A673 (cell line): ENCODE measurements around the gene NSFL1C. TPM values are rescaled to one million over a fixed set of nuclear protein-coding genes. Genes with fewer than 3 reads are reported as not detected.
A peak's percentile ranks its signal among the peaks of the same experiment; 100 is the strongest.

ENCODE experiments used
- BruUV-seq: library from RNA; stranded (reverse); fragments of 400-500 nt; replicated peaks from 2 replicates; lab custom pipeline; 2021; lab: Mats Ljungman, UMichigan
- CTCF ChIA-PET: fragments of 300-600 bp; sonication (Branson Sonifier 250); formaldehyde crosslinking; loops from one replicate; lab custom pipeline; 2022; ENCODE audit warnings: antibody characterized with exemption; lab: Charles Lee
- POLR2A ChIA-PET: fragments of 300-600 bp; sonication (Branson Sonifier 250); formaldehyde crosslinking; loops from one replicate; lab custom pipeline; 2022; ENCODE audit warnings: antibody characterized with exemption; ENCODE audit not compliant: low non-redundant PET; lab: Charles Lee
- DNase-seq: peaks from one replicate; pipeline ENCODE4 v3.0.0-alpha.2; 2015; ENCODE audit warnings: low spot score
- H3K27ac ChIP-seq: fragments of 200-600 bp; sonication (generic); 2 replicates; pipeline ENCODE4 v1.5.1; 2016; ENCODE audit warnings: mixed run types, low read depth, mild to moderate bottlenecking, mixed read lengths, antibody characterized with exemption, low read length; ENCODE audit not compliant: poor library complexity, severe bottlenecking
- H3K27me3 ChIP-seq: fragments of 200-600 bp; sonication (generic); replicated peaks from 2 replicates; pipeline ENCODE4 v1.6.1; 2017; ENCODE audit warnings: mixed run types, low read depth, mild to moderate bottlenecking, mixed read lengths, antibody characterized with exemption, low read length; ENCODE audit not compliant: insufficient read depth, poor library complexity
- H3K36me3 ChIP-seq: fragments of 200-600 bp; sonication (generic); 2 replicates; pipeline ENCODE4 v1.6.1; 2016; ENCODE audit warnings: mixed run types, mild to moderate bottlenecking, mixed read lengths, antibody characterized with exemption, low read length; ENCODE audit not compliant: insufficient read depth, poor library complexity, severe bottlenecking
- H3K4me1 ChIP-seq: fragments of 200-600 bp; sonication (generic); 2 replicates; pipeline ENCODE4 v1.6.1; 2017; ENCODE audit warnings: mixed run types, mild to moderate bottlenecking, mixed read lengths, antibody characterized with exemption, low read length; ENCODE audit not compliant: insufficient read depth, poor library complexity, severe bottlenecking
- H3K4me3 ChIP-seq: fragments of 200-600 bp; sonication (generic); 2 replicates; pipeline ENCODE4 v1.5.1; 2016; ENCODE audit warnings: low read depth, mixed run types, mild to moderate bottlenecking, mixed read lengths, low read length; ENCODE audit not compliant: poor library complexity, severe bottlenecking
- H3K9me3 ChIP-seq: fragments of 200-600 bp; sonication (generic); 2 replicates; pipeline ENCODE4 v1.6.1; 2016; ENCODE audit warnings: mixed run types, low read depth, mild to moderate bottlenecking, mixed read lengths, antibody characterized with exemption, low read length; ENCODE audit not compliant: poor library complexity, severe bottlenecking
- CTCF ChIP-seq: fragments of 300-800, 200-600 bp; sonication (generic); conservative IDR thresholded peaks from 2 replicates; pipeline ENCODE4 v1.5.1; 2017; ENCODE audit warnings: low read depth, mild to moderate bottlenecking, antibody characterized with exemption, low read length, moderate library complexity, mixed read lengths
- EZH2 ChIP-seq: fragments of 200-600 bp; sonication (generic); IDR thresholded peaks from 2 replicates; pipeline ENCODE4 v1.6.1; 2017; ENCODE audit warnings: borderline replicate concordance, low read depth, mild to moderate bottlenecking, mixed read lengths, antibody characterized with exemption, low read length; ENCODE audit not compliant: poor library complexity, severe bottlenecking
- intact Hi-C: fragments of 100-400 bp; cut with micrococcal nuclease; formaldehyde crosslinking; loops from one replicate; pipeline ENCODE4 v1.10.0; 2022; ENCODE audit not compliant: unreplicated experiment
- total RNA-seq: library from RNA; stranded (reverse); gene quantifications from 2 replicates; pipeline ENCODE4 v1.2.3, GENCODE V29; 2021

The NSFL1C gene
- total RNA-seq, 1 experiment from 2014 or later = 158 TPM

DNA sequence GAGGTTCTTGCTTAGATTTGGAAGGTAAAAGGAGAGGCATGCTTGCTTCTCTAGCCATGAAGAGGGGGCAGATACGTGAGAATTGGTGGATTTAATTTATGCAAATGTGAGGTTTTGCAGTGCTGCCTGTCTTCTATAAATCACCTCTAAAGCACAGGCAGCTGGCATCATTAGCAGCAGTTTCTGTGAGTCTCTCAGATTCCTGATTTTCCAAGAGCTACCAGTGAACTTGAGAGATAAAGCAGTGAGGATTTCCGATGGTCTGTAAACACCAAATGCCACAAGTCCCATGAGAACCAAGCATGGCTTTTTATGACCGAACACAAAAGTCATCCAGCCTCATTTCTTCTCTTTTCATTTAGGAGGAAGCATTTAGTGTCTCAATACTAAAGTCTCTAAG is 27.8 kb upstream of the NSFL1C start:
- BruUV-seq = no TSS peak
- intact Hi-C loops = no loop called here

DNA sequence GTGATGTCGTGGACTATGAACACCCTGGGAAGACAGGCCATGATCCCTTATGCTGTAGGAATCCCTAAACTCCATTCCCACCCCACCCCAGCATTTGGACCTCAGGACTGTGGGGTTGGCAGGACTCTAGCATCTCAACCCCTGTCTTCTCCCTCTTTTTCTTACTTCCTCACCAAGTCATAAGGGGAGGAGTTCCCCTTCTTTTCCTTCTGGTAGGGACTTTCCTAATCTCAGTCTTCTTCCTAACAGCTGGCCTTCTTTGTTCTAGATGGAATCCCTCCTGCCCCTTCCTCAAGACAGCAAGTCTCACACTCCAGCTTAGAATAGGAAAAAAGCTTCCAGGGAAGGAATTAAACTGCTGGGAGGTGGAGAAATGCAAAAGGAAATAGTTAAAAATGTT is 26.9 kb upstream of the NSFL1C start:
- no peaks in the 10 kb centered on the region for H3K9me3 ChIP-seq
- no TSS peak for BruUV-seq
- no peak for DNase-seq
- POLR2A ChIA-PET = no interaction called here
- H3K36me3 ChIP-seq = no peaks in the 10 kb centered on the region
- no peak overlapping the region for H3K4me3 ChIP-seq
- CTCF ChIA-PET = interaction anchor here (1.0 kb wide), 1 partner anchor 27 kb away, joined by 3 read pairs; the partner anchor contains the start of gene NSFL1C
- peaks cover 51% of the 10 kb centered on the region for H3K4me1 ChIP-seq
- H3K27me3 ChIP-seq = no peaks in the 10 kb centered on the region
- H3K27ac ChIP-seq = peak overlapping the region; percentile 43
- TF ChIP-seq CTCF = no peak
- TF ChIP-seq EZH2 = no peak
- intact Hi-C loops = no loop called here

More for the DNA sequence above, 27.8 kb upstream of the NSFL1C start:
- TF ChIP-seq CTCF (no peak), EZH2 (no peak)
- no peak overlapping the region for H3K4me3 ChIP-seq
- ChIA-PET CTCF (interaction anchor here (1.0 to 1.1 kb wide), 2 partner anchors 9 to 28 kb away, joined by 3 to 5 read pairs; partner anchors contain the start of gene NSFL1C), POLR2A (no interaction called here)
- no peaks in the 10 kb centered on the region for H3K36me3 ChIP-seq
- H3K4me1 ChIP-seq = peaks cover 51% of the 10 kb centered on the region
- peak; percentile 62 for DNase-seq
- no peaks in the 10 kb centered on the region for H3K27me3 ChIP-seq
- H3K9me3 ChIP-seq = no peaks in the 10 kb centered on the region
- H3K27ac ChIP-seq = peak overlapping the region; percentile 43

GRCh38 chr20:1491860-1492642 is 25.4 kb upstream of the NSFL1C start:
- Histone ChIP-seq H3K4me3 (no peak overlapping the region), H3K36me3 (no peaks in the 10 kb centered on the region), H3K9me3 (no peaks in the 10 kb centered on the region), H3K4me1 (peaks cover 51% of the 10 kb centered on the region), H3K27ac (peak overlapping the region; percentile 76), H3K27me3 (peaks cover 2% of the 10 kb centered on the region)
- ChIA-PET CTCF (interaction anchor here (1.0 kb wide), 1 partner anchor 12 kb away, joined by 3 read pairs; no protein-coding TSS in a partner anchor), POLR2A (no interaction called here)
- TF ChIP-seq CTCF (no peak), EZH2 (no peak)
- BruUV-seq = no TSS peak
- intact Hi-C loops = no loop called here
- DNase-seq = peak; percentile 76
